GM23338 (cell line): ENCODE data around the gene GGT6.

ENCODE experiments used
- CREB1 ChIP-seq: fragments of 250-450 bp; sonication (Bioruptor Pico); IDR thresholded peaks from 2 replicates; pipeline ENCODE4 v1.5.0; 2020; ENCODE audit warnings: low read depth, mild to moderate bottlenecking, moderate library complexity
- CTCF ChIP-seq, 2 experiments: fragments of 200-600 bp in 1 of 2; sonication (generic) in 1 of 2; conservative IDR thresholded peaks; 2 replicates each; pipeline versions ENCODE4 v1.5.1 to v1.6.1; 2016 to 2017; ENCODE audit warnings: antibody characterized with exemption in 2 of 2, low read depth in 2 of 2, mild to moderate bottlenecking in 2 of 2, moderate library complexity in 1 of 2
- ETS1 ChIP-seq: IDR thresholded peaks from 2 replicates; pipeline ENCODE4 v1.6.1; 2016; ENCODE audit warnings: antibody characterized with exemption
- EZH2 ChIP-seq: fragments of 200-600 bp; sonication (generic); IDR thresholded peaks from one replicate; pipeline ENCODE4 v1.8.0; 2017; ENCODE audit warnings: antibody characterized with exemption, mild to moderate bottlenecking, low read depth; ENCODE audit not compliant: unreplicated experiment
- EZH2phosphoT487 ChIP-seq: fragments of 200-600 bp; sonication (generic); IDR thresholded peaks from one replicate; pipeline ENCODE4 v1.8.1; 2018; ENCODE audit warnings: antibody characterized with exemption; ENCODE audit not compliant: unreplicated experiment
- JUNB ChIP-seq: IDR thresholded peaks from one replicate; pipeline ENCODE4 v1.6.1; 2016; ENCODE audit warnings: antibody characterized with exemption; ENCODE audit not compliant: unreplicated experiment
- NANOG ChIP-seq: IDR thresholded peaks from 2 replicates; pipeline ENCODE4 v1.6.1; 2016; ENCODE audit warnings: antibody characterized with exemption, borderline replicate concordance
- POLR2AphosphoS5 ChIP-seq: IDR thresholded peaks from 2 replicates; pipeline ENCODE4 v1.6.1; 2016; ENCODE audit warnings: antibody characterized with exemption, low read depth
- REST ChIP-seq: IDR thresholded peaks from one replicate; pipeline ENCODE4 v1.6.1; 2018; ENCODE audit warnings: antibody characterized with exemption; ENCODE audit not compliant: unreplicated experiment
- STAT1 ChIP-seq: IDR thresholded peaks from one replicate; pipeline ENCODE4 v1.6.1; 2016; ENCODE audit warnings: antibody characterized with exemption; ENCODE audit not compliant: unreplicated experiment
- ZNF114 ChIP-seq: fragments of 250-450 bp; sonication (Bioruptor Pico); IDR thresholded peaks from 2 replicates; pipeline ENCODE4 v1.5.0; 2020; ENCODE audit warnings: mild to moderate bottlenecking, moderate library complexity
- ZNF331 ChIP-seq: fragments of 250-450 bp; sonication (Bioruptor Pico); IDR thresholded peaks from 2 replicates; pipeline ENCODE4 v1.5.0; 2020; ENCODE audit warnings: low read depth, mild to moderate bottlenecking, moderate library complexity
- ZNF462 ChIP-seq: fragments of 250-450 bp; sonication (Bioruptor Pico); IDR thresholded peaks from 2 replicates; pipeline ENCODE4 v1.5.0; 2020; ENCODE audit warnings: mild to moderate bottlenecking, moderate library complexity

GRCh38 chr17:4542003-4542725 is 18.2 kb downstream of the GGT6 start:
- TF ChIP-seq CTCF (conservative IDR thresholded peaks at IDR 0.05; ENCODE audit: low read depth in 2 of 2) (no peak), ZNF331 (CRISPR knock-in tag) (no peak), POLR2AphosphoS5 (no peak), EZH2 (no peak), EZH2phosphoT487 (no peak), REST (no peak), ETS1 (no peak), NANOG (no peak), JUNB (no peak), STAT1 (no peak), ZNF114 (CRISPR knock-in tag) (no peak), CREB1 (no peak), ZNF462 (CRISPR knock-in tag) (no peak)
